Measurements from ENCODE around the gene COL15A1.
A peak's percentile ranks its signal among the peaks of the same experiment; 100 is the strongest.
"Not testable (repeated sequence)": the region's sequence is repeated elsewhere in the genome, so short reads cannot be mapped to it uniquely, and the experiment has no call there.

Gene COL15A1

DNA sequence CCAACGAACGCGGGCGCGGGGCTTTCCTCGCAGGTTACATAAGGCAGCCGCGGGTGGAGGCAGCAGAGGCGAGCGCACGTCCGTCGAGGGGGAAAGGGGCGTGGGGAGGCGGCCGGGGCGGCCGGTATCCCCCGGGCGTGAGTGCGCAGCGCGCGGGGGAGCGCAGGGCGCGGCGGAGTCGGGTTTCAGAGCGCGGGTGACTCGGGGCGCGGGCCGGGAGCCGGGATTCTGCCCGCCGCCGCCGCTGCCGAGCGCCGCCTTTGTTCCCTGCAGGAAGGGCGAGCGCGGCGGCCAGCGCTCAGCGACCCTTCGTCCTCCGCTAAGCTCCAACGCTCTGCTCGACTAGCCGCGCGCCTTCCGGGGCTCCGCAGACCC, at the start of gene COL15A1:
Gene COL15A1 (plus strand): TSS at position 226 of the 375 bp plus-strand sequence. CDS start 155 bp downstream, outside the sequence.
- peak; percentile 61 for DNase-seq

- DNase-seq, result no peak
Measured at GRCh38 chr9:98894171-98894570, 49.5 kb upstream of the COL15A1 start.

GRCh38 chr9:98894761-98895160, 48.9 kb upstream of the COL15A1 start:
- no peak for DNase-seq

GRCh38 chr9:98896632-98897031, 47.1 kb upstream of the COL15A1 start:
- DNase-seq, result no peak

GRCh38 chr9:98897745-98898144, 46.0 kb upstream of the COL15A1 start:
- DNase-seq, result no peak

GRCh38 chr9:98899408-98900056, 44.2 kb upstream of the COL15A1 start:
- DNase-seq, result peak; percentile 74

GRCh38 chr9:98900244-98900643, 43.5 kb upstream of the COL15A1 start:
- no peak for DNase-seq

DNA sequence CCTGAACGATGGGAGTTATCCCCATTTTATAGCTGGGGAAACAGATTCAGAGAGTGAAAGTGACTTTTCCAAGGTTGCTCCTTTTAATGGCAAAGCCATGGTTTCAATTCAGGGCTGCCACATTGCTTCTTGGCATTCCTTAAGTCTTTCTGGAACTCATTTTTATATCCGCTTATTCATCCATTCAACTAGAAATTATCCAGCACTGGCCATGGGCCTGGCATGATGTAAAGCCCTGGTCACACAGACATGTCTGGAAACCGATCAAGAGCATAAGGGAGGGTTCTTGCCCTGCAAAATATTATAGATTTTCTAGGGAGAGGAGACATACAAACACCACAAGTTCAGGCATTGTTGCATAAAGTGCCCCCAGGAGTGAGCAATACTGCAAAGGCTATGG, 43.0 kb upstream of the COL15A1 start:
- DNase-seq, result no peak

DNA sequence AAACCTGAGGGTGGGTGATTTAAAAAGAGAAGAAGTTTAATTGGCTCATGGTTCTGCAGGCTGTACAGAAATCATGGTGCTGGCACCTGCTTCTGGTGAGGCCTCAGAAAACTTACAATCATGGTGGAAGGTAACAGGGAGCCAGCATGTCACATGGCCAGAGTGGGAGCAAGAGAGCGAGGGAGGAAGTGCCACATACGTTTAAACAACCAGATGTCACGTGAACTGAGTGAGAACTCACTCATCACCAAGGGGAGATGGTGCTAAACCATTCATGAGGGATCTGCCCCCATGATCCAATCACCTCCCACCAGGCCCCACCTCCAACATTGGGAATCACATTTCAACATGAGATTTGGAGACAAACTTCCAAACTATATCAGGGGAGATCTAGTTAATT, 41.9 kb upstream of the COL15A1 start:
- not testable (repeated sequence) for DNase-seq

DNA sequence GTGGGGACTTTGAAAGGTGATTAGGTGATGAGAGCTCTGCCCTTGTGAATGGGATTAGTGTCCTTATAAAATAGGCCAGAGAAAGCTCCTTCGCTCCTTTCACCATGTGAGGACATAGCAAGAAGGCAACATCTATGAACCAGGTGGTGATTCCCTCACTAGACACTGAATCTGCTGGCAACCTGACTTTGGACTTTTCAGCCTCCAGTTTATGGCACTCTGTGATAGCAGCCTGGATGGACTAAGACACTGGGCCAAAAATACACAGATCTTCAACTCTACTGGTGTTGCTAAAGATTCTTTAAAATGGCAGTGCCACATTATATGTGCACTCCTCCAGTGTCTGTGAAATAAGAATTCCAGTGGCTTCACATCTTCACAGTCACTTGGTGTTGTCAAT, 41.2 kb upstream of the COL15A1 start:
- no peak for DNase-seq

- no peak for DNase-seq
Measured at GRCh38 chr9:98902925-98903324, 40.8 kb upstream of the COL15A1 start.

DNA sequence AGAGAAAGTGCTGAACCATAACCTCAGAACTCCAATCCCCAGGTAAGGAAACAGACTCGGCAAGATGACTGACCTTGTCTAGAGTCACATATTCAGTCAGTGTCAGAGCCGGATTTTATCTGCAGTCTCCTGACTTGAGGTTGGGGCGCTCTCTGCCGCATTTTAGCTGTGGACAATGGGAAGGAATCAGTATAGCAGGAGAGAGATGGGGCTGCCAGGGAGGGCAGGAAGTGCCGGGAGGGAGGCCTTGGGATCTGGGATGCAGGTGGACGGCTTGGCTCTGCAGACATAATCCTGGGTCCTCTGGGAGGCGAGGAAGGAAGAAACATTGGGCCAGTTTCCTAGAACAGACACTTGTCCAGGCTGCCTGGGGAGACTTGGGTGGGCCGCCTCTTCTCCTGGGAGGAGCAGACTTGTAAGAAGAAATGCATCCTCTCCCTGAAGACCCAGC, 39.7 kb upstream of the COL15A1 start:
- peak; percentile 64 for DNase-seq

DNA sequence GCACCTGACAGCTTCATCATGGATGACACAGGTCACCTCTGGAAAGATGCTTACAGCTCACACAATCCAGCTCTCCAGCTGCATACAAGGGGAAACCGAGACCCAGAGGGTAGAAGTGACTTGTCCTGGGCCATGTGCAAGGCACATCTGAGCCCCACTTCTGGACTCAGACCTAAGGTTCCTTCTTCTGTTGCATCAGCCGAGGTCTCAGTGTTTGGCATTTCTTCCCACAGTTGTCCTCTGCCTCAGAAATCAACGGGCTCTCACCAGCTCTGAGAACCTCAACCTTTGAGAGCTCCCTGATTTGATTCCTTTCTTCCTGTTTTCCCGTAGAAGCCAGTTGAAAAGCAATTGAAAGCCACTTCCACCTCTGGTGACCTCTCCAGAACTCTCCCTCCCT, 38.7 kb upstream of the COL15A1 start:
- DNase-seq, result no peak

GRCh38 chr9:98906273-98907040, 37.2 kb upstream of the COL15A1 start:
- DNase-seq, result peak; percentile 65

DNA sequence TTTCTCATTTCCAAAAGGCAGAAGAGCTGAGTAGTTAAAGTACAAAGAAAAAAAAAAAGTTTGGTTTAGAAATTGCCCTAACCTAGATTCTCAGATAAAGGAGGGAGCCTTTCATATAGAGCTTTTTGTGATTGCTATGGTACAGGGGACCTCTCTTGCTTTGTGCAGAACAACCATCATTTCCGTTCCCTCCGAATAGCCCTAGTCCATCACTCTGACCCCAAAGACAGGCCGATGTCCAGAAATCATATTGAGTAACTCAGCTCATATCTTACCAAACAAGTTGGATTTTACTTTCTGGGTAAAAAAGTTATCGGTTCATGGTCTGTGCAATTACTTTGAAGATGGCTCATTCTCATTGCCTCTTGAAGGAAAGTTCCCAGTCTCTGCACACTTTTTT, 36.7 kb upstream of the COL15A1 start:
- DNase-seq, result no peak

DNA sequence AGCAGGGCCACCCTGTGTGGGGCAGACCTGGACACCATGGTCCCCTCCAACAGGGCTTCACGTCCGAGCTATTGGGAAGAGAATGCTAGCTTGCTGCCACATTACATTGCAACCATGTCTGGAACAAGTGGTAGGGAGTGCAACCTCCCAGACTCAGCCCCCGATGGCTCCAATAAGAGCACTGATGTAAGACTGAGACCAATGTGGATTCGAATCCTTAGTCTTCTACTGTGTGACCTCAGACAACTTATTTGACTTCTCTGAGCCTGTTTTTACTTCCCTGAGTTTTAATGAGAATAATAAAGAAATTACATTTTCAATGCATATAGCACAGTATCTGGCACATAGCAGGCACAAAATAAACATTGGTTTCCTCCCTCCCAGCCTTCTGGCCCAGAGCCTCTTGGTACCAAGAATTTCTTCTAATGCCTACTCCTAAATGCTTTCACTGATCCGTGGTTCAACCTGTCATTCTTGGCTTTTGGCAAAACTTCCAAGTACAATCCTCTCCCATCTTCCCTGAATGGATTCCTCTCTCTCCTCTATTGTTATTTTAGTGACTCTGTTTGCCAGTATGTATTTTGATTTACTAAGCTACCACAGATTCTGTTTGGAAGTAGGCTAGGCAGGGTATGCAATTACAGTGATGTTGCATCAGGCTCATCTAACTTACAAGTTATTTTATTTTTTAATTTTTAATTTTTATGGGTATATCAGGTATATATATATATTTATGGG, 34.6 kb upstream of the COL15A1 start:
- no peak for DNase-seq

DNA sequence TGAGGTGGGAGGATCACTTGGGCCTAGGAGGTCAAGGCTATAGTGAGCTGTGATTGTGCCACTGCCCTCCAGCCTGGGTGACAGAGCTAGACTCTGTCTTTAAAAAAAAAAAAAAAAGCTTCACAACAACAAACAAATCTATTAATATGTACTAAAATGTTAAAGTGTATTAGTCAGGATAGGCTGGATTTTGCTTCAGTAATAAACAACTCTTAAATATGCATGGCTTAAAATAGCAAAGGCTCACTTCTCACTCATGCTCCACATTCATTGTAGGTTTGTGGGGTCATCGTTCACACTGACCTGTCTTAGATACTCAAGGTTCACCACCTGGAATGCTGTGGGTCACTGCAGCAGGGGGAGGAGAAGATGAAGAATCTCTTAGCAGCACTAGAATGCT, 33.8 kb upstream of the COL15A1 start:
- no peak for DNase-seq

DNA sequence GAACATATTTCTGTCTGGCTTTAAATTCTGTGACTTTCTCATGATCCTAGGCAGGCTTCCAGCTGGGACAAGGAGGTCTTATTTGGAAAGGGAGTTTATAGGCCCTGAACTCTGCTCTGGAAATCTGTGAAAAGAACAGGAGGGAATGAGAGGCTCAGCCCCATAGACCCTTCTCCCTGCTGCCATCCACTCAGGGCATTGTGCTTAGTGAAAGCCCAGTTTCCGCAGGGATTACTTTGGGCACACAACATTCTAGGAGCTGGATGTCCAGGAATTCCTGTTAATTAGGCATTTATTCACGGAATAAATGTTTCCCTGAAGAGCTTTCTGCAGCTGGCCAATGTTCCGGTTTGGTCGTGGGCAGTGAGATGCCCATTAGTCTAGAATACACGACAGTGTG, 32.7 kb upstream of the COL15A1 start:
- DNase-seq, result no peak

DNA sequence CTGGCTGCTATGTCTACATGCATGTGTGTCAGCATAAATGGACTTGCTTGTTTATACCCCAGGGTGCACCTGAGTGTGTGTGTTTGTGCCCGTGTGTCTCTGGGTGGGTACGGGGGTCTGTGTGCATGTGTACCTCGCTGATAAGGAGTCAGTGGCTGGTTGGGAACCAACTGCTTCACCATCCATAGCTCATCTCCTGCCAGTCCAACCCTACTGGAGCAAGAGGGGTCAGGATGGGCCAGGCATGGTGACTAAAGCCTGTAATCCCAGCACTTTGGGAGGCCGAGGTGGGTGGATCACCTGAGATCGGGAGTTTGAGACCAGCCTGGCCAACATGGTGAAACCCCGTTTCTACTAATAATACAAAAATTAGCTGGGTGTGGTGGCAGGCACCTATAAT, 32.0 kb upstream of the COL15A1 start:
- not testable (repeated sequence) for DNase-seq

DNA sequence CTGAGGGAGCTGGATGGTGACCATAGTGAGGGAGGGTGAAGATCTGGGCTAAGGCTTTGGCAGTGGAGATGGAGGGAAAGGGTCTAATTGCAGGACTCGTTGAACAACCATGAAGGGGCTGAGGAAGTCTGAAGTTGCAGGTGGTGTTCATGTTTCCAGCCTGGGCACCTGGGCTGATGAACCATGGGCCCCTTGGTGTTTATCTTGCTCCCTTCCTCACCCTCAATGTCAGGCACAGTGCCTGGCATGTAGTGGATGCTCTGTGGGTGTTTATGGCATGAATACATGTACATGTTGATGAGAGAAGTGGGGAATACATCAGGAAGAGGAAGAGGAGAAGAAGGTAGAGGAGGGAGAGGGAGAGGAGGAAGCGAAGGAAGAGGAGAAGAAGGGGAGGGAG, 31.3 kb upstream of the COL15A1 start:
- DNase-seq, result no peak

- DNase-seq, result no peak
Measured at GRCh38 chr9:98913044-98913443, 30.7 kb upstream of the COL15A1 start.

DNA sequence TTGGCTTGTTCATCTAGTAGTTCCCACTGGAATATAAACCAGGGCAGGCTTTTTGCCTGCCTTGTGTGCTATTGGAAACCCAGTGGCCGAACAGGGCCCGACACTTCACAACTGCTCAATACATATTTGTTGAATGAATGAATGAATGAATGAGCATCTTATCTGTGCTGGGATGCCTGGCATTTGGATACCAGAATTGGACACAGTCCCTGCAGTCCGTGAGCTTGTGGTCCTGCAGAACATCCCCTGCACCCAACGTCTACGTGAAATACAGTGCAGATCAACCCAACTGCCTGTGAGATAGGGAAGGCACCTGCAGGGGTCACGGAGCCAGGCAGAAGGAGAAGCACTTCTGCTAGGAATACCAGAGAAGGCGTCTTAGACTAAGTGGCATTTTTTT, 30.0 kb upstream of the COL15A1 start:
- no peak for DNase-seq

- DNase-seq, result no peak
Measured at GRCh38 chr9:98915599-98915998, 28.1 kb upstream of the COL15A1 start.

- DNase-seq, result peak; percentile 89
Measured at GRCh38 chr9:98916660-98917059, 27.0 kb upstream of the COL15A1 start.
